ENCODE data around the gene TBCE. TPM values are rescaled to one million over a fixed set of nuclear protein-coding genes. Genes with fewer than 3 reads are reported as not detected.

Gene TBCE
- total and polyA plus RNA-seq, 9 of the 15 experiments (the other 6 are each of a cell fraction or from before 2014, with no cell fraction given) = 52.6 to 92.1 (median 82.1) TPM

GRCh38 chr1:235328271-235329138 is 38.7 kb upstream of the TBCE start, which contains the start of gene GGPS1 (continued):
- no peak for TF ChIP-seq SAFB2 (IDR thresholded peaks at IDR 0.05; ENCODE audit: borderline replicate concordance, low read depth, low read length, severe bottlenecking)
- no peak for TF ChIP-seq HDAC8 (tag; IDR thresholded peaks at IDR 0.05)
- no peak for TF ChIP-seq SREBF2 (CRISPR knock-in tag; IDR thresholded peaks at IDR 0.05)
- 0 out of 2 replicates have a peak, but pooled peaks have one; percentile 63 for TF ChIP-seq GTF2E2 (tag; IDR thresholded peaks at IDR 0.05)
- TF ChIP-seq MTA3 (IDR thresholded peaks at IDR 0.05; ENCODE audit: borderline replicate concordance) = peak; percentile 84; the same call in 1 of the 2 replicates
- TF ChIP-seq ZNF644 (tag; IDR thresholded peaks at IDR 0.05; ENCODE audit: low read depth) = no peak; the same call in 1 of the 2 replicates
- no peak; the same call in 1 of the 2 replicates for TF ChIP-seq FOSL1 (tag; conservative IDR thresholded peaks at IDR 0.05)
- no peak for TF ChIP-seq ZNF3 (CRISPR knock-in tag; IDR thresholded peaks at IDR 0.05)
- TF ChIP-seq ZNF280B (CRISPR knock-in tag; IDR thresholded peaks at IDR 0.05) = no peak
- TF ChIP-seq ZNF655 (CRISPR knock-in tag; IDR thresholded peaks at IDR 0.05) = no peak
- TF ChIP-seq JUNB (CRISPR knock-in tag; conservative IDR thresholded peaks at IDR 0.05) = no peak
- no peak for TF ChIP-seq FOXK1 (CRISPR knock-in tag; IDR thresholded peaks at IDR 0.05; ENCODE audit: borderline replicate concordance)
- TF ChIP-seq ELF2 (CRISPR knock-in tag; IDR thresholded peaks at IDR 0.05) = no peak
- no peak for TF ChIP-seq MEIS2 (IDR thresholded peaks at IDR 0.05; ENCODE audit: partially characterized antibody)
- peak; percentile 81; the same call in 1 of the 2 replicates for TF ChIP-seq ZNF197 (CRISPR knock-in tag; IDR thresholded peaks at IDR 0.05; ENCODE audit: low read depth)
- TF ChIP-seq ZBTB33 (CRISPR knock-in tag; IDR thresholded peaks at IDR 0.05) = no peak
- TF ChIP-seq ZFP36 (IDR thresholded peaks at IDR 0.05; ENCODE audit: low read depth, low read length, partially characterized antibody) = no peak
- TF ChIP-seq ZBTB9 (CRISPR knock-in tag; IDR thresholded peaks at IDR 0.05) = no peak; the same call in 1 of the 2 replicates
- peak; percentile 90 for TF ChIP-seq NCOA1 (IDR thresholded peaks at IDR 0.05; ENCODE audit: low read depth)
- TF ChIP-seq DDX20 (tag; IDR thresholded peaks at IDR 0.05; ENCODE audit: low read depth) = no peak
- peak; percentile 85 for TF ChIP-seq ELF1 (tag; IDR thresholded peaks at IDR 0.05)
- peak; percentile 93 for TF ChIP-seq TAF1 (IDR thresholded peaks at IDR 0.05; ENCODE audit: control insufficient read depth, extremely low read depth, insufficient read depth, low read length, severe bottlenecking)
